T-helper 9 cell (primary cell): ENCODE data around the gene PATE4.
"Not testable (repeated sequence)": the region's sequence is repeated elsewhere in the genome, so short reads cannot be mapped to it uniquely, and the experiment has no call there.

Experiments
- DNase-seq: peaks from one replicate; pipeline ENCODE4 v3.0.0-alpha.2; 2020
- total RNA-seq, 2 donors: gene quantifications; one replicate each; lab custom pipeline; 2026; lab: John Stamatoyannopoulos, UW

The PATE4 gene, protein sequence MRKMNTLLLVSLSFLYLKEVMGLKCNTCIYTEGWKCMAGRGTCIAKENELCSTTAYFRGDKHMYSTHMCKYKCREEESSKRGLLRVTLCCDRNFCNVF
- 0 reads per million in 2 donors for total RNA-seq

DNA sequence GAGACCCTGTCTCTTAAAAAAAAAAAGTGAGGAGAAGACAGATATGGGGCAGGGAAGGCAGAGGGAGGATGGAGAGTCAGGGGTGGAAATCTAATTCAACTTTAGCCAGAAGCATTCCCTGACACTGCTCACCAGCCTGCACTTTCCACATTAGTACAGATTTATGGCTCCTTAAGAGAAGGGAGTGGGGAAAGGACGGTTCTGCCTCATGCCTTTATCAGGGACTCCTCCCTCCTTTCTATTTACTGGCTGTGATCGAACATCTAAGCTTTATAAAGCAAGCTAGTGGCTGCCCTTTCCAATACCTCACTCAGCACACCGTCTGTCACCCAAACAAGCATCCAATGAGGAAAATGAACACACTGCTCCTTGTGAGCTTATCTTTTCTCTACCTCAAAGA lies at the start of gene PATE4:
TSS of gene PATE4 (plus strand) at position 301 of the 400 bp plus-strand sequence. CDS start at position 345, 44 bp downstream.
- no peak for DNase-seq

DNA sequence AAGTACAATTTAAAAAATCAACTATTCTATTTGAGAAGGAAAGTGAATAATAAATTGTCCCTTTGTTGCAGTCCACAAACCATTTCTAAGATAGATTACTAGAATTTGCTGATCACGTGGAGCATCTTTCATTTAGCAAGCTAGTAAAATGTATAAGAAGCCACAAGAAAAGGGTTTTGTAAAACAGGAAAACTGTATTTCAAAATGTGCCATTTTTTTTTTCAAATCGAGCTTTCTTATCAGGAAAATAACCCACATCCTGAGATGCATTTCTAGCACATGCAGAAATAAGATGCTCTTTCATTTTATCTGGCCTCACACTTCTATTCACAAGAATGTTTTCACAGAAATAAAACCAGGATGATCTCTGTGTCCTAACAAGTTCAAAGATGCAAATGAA lies 48.4 kb upstream of the PATE4 start:
- no peak for DNase-seq

DNA sequence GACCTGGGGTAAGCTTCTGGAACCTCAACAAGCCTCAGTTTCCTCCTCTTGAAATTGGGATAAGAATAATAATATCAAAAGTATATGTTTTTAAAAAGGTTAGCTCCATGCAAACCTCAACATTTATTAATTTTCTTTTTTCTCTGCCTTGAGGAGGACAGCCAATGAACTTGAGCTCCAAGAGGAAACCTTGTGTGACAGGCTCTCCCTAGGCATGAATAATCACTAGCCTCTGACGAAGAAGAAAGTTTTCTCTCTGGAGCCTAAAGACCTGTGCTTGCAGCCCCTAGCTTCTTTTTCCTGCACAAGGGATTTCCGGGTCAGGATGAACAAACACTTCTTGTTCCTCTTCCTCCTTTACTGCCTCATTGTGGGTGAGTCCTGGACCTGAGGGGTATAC lies 45.3 kb upstream of the PATE4 start, which contains the start of gene PATE3:
TSS of gene PATE3 (plus strand) at position 301 of the 400 bp plus-strand sequence. CDS start at position 326, 25 bp downstream.
- no peak for DNase-seq

DNA sequence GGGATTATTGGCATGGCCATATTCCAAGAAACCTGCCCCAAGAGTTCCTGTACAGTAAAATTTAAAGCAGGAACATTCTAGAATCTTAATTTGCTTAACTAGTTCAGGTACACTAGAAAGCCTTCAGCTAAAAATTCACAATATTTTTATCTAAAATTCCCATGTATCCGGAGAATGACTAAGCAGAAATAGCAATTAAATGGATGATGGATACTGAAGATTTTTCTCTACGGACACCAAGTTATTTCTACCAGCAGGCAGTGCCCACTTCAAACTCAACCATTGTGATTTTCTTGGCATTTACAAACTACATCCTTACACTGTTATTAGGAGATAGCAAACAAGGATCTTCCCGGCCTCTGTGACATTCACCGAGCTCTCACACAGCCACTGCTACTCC lies 42.3 kb upstream of the PATE4 start:
- no peak for DNase-seq

DNA sequence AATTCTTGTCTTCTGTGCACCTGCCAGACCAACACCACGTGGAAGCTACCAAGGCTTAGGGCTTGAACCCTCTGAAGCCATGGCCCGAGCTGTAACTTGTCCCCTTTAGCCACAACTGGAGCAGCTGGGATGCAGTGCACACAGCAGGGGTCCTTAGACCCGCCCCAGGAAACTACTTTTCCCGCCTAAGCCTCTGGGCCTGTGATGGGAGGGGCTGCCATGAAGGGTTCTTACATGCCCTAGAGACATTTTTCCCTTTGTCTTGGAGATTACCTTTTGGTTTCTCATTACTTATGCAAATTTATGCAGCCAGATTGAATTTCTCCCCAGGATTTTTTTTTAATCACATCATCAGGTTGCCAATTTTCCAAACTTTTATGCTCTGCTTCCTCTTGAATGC lies 35.5 kb upstream of the PATE4 start:
- no peak for DNase-seq

DNA sequence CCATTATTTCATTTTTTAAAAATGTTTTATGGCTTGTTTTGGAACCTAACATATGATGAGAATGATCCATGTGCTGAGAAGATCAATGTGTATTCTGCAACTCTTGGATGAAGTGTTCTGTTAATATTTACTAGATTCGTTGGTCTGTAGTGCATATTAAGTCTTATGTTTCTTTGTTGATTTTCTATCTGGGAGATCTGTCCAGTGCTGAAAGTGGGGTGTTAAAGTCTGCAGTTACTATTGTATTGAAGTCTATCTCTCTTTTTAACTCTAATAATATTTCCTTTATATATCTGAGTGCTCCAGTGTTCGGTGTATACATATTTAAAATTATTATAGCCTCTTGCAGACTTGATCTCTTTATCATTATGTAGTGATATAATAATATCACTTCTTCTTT lies 33.3 kb upstream of the PATE4 start:
- DNase-seq: no peak

DNA sequence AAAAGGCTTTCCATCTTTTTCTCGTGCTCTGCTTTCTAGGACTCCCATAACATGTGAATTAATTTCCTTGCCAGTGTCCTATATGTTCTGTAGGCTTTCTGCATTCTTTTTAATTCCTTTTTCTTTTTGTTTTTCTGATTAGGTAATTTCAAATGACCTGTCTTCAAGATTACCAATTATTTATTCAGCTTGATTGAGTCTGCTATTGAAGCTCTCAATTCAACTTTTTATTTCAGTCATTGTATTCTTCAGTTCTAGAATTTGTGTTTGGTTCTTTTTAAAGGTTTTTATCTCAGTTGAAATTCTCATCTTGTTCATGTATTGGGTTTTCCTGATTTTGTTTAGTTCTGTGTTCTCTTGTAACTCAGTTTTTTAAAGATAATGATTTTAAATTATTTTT lies 30.7 kb upstream of the PATE4 start:
- no peak for DNase-seq

DNA sequence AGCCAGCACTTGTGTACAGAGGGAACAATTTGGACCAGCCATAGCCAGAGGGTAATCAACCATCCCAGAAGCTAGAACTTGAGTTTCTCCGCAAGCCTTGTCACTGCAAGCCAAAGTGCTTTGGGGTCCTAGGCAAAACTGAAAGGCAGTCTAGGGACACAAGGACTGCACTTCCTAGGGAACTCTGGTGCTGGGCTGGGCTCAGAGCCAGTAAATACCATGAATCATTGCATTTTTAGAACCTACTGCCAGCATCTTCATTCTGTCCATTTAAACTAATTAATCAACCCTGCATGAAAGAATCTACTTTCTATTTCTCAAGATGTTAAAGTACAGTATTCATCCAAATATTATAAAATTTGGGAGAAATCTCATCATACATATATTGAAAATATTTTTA lies 25.2 kb upstream of the PATE4 start:
- DNase-seq: no peak

DNA sequence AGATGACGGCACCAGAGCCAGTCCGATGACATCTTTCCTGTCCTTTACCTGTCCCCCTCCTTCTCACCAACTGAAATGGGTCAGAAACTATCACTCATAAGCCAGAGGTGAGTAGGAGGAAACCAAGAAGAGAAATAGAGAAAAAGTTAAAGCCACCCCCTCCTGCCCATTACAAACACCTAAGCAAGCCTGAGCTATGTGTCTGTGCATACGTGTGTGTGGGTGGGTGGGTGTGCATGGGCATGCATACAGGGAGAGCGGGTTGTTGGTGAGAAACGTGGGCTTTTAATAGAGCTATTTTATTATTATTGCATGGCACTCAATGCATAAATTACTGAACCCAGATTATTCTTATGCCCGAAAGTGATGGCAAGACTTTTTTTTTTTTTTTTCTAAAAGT lies 2.6 kb downstream of the PATE4 start:
- no peak for DNase-seq

DNA sequence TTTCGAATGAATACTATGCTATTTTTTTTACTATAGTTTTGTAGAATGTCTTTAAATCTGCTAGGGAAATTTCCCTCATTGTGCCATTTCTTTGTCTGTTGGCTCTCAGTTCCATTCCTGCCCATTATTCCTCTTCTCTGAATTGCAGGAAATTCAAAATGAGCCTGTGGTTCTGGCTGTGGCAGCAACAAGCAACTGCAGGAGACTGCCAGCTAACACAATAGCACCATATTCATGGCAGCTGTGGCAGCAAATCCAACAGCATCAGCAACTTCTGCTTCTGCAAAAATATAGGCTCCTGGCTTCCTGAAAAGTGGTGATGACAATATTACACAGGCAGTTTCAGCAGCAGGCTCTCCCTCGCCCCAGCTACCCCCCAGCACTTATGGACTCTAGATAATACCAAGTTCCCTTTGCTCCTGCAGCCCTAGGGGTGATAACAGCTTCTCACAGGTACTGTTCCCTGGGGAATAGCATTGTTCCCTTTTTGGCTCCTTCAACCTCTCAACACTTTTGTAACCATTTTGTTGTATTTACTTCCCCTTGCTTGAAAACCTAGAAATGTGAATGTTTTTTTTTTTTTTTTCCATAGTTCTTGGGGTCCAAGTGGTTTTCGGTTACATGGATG lies 9.3 kb downstream of the PATE4 start:
- DNase-seq: no peak

DNA sequence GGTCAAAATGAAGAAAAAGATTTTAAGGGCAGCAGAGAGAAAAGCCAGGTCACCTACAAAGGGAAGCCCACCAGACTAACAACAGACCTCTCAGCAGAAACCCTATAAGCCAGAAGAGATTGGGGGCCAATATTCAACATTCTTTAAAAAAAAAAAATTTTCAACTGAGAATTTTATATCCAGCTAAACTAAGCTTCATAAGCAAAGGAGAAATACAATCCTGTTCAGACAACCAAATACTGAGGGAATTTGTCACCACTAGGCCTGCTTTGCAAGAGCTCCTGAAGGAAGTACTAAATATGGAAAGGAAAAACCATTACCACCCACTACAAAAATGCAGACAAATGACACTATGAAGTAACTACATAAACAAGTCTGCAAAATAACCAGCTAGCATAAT lies 13.1 kb downstream of the PATE4 start:
- no peak for DNase-seq

DNA sequence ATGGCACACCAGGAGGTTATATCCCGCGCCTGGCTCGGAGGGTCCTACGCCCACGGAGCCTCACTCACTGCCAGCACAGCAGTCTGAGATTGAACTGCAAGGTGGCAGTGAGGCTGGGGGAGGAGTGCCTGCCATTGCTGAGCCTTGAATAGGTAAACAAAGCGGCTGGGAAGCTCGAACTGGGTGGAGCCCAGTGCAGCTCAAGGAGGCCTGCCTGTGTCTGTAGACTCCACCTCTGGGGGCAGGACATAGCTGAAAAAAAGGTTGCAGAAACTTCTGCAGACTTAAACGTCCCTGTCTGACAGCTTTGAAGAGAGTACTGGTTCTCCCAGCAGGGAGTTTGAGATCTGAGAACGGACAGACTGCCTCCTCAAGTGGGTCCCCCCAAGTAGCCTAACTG lies 24.6 kb downstream of the PATE4 start:
- DNase-seq: not testable (repeated sequence)

DNA sequence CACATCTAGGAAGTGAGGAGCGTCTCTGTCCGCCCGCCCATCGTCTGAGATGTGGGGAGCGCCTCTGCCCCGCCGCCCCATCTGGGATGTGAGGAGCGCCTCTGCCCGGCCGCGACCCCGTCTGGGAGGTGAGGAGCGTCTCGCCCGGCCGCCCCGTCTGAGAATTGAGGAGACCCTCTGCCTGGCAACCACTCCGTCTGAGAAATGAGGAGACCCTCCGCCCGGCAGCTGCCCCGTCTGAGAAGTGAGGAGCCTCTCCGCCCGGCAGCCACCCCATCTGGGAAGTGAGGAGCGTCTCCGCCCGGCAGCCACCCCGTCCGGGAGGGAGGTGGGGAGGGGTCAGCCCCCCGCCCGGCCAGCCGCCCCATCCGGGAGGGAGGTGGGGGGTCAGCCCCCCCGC lies 29.7 kb downstream of the PATE4 start:
- not testable (repeated sequence) for DNase-seq

DNA sequence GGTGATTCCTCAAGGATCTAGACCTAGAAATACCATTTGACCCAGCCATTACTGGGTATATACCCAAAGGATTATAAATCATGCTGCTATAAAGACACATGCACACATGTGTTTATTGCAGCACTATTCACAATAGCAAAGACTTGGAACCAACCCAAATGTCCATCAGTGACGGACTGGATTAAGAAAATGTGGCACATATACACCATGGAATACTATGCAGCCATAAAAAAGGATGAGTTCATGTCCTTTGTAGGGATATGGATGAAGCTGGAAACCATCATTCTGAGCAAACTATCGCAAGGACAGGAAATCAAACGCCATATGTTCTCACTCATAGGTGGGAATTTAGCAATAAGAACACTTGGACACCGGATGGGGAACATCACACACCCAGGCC lies 32.2 kb downstream of the PATE4 start:
- DNase-seq: not testable (repeated sequence)

DNA sequence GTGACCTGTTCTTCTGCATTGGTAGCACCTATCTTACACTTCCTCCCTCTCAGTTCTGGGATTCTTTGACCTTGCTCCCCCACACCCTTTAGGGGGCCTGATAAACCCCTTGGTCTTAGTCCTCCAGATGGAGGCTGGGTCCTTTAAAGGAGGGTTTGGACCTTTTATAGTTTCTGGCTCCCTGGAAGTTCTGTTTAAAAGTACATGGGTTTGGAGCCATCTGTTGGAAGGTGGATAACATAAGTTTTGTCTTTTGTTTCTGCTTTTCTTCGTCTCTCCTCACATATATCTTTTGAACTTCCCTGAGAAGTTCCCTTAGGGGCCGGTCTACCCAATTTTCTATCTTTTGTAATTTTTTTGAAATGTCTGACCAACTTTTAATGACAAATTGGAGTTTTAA lies 36.4 kb downstream of the PATE4 start:
- no peak for DNase-seq

DNA sequence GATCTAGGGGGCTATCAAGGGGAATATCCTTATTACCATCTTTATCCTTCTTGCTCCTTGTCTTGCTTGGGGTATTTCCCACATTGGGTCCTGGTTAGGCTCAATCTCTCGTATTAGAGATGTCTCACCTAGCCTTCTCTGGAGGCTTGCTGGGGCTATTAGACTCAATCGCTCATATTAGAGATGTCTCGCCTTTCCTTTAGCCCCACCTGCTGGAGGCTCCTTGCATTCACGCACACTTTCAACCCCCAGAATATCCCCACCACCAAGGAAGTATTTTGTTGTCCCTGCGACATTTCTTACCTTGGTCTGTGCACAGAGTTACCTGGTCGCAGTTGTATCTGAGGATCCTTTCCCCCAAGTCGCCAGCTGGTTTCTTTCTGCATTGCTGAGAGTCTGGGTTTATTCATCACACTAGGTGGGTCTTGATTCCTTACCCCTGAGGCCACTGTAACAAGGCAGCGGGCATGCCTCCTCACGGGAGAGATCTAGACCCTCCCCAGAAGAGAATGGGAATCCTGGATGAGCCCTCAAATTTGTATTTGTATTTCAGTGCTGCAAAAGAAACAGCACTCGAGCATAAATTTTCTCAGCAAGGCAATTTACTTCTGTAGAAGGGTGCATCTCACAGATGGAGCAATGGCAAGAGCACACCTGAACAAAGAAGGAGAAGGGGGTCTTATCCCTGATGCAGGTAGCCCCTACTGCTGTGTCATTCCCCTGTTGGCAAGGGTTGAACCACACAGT lies 38.4 kb downstream of the PATE4 start:
- no peak for DNase-seq

DNA sequence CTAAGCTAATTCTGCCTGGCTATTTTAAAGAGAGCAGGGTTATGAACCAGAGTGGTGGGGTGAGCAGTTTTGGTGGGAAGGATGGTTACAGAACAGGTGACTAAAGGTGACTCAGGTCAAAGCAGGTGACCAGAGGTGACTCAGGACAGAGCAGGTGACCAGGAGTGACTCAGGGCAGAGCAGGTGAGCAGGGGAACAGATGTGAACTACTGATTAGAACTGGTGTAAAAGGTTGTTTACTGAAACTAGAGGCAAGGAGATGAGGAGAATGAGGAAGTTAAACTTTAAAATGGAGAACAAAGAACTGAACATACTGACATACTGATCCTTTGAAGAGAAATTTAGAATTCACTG lies 39.0 kb downstream of the PATE4 start:
- no peak for DNase-seq

DNA sequence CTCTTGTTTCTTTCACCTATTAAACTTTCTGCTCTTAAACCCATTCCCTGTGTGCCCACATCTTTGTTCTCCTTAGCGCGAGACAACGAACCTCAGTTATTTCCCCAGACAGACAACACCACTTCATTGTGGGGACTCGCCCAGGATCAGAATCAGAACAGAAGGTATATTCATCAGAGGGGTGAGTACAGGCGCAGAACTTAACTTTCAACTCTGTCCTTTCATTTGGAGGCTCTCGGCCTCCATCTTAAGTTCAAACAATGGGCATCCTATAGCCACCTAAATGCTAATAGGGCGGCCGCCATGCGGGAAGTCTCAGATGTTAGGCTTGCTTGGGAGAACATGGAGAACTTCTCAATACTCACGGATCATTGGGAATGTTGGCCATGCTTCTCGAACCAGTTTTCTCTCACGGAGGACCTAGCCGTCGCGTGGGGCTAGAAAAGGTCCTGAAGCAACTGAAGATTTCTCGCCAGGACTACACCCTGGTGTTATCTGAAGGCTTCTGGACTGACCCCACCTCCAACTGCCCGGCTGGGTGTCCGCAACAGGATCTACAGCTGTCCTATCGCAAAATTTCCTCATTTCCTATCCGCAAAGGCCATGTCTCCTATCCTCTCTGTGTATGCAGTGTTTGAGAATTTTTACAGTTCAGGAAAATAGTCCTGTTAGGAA lies 40.9 kb downstream of the PATE4 start:
- no peak for DNase-seq

DNA sequence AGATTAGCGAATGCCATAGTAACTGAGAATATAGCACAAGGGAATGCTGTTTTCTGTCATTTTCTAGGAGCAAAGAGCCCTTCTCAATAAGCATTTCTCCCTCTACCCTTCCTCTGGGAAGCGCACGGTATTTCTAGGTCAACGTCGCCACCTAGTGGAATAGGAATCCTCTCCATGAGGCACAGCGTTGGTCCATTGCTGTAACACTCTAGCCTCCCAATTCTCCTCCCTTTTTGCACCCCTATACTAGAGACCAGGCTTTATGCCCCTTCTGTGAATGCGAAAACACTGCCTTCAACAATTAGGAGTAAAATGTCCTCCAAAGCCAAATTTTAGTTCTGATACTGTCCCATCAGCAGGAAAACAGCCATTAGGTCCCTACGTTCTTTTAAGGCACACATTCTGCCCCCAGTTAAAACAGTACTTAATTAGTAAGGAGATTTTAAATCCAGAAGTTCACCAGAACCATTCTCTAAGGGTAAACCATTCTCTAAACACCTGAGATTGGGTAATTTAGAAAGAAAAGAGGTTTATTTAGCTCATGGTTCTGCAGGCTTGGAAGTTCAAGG lies 41.5 kb downstream of the PATE4 start:
- peak; percentile 28 for DNase-seq

DNA sequence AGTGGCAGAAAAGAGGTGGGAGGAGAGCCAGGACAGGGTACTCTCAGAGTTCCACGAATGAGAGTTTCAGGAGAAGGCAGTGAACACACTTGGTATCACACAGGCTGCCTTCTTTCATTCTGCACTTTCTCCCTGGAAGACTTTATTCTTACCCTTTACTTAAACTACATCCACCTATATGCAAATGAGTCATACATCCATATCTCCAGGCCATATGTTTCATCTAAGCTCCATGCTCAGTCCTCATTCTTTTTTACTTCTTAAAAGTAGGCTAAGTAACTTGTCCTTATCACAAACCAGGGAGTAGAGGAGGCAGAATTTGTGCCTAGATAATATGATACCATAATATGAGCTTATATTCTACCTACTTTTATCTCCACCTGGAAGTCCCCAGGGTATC lies 48.2 kb downstream of the PATE4 start:
- DNase-seq: no peak

DNA sequence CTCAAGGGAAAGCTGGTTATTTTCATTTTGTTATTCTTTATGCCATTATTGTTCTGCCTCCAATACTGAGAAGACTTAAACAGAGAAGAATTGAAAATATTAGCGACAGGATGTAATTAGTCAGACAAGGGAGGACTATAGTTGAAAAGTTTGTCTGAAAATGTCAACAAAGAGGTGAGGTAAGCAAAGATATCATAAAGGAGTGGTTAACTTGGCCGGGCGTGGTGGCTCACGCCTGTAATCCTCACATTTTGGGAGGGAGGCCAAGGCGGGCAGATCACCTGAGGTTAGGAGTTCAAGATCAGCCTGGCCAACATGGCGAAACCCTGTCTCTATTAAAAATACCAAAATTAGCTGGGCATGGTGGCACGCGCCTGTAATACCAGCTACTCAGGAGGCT lies 50.3 kb downstream of the PATE4 start:
- DNase-seq: no peak

DNA sequence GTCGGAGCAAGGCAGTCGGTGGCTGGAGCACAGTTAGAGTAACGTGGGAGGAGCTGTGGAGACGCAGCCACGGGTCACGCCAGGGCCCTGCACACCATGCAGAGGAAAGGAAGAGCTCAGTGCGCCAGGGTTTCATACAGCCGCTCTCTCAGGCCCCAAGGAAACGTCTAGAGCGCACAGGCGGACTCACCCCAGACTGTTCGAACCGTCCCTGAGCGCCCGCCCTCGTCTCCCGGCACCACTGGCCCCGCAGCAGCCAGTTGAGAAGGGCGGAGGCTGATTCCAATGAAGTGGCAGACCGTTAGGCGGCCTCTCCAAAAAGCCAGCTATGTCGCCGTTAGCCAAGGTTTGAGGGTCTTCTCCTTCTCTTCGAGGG lies 53.9 kb downstream of the PATE4 start:
- DNase-seq: peak; percentile 39
